Measurements from ENCODE around the gene PDZD2.
"Not testable (repeated sequence)": the region's sequence is repeated elsewhere in the genome, so short reads cannot be mapped to it uniquely, and the experiment has no call there.

Gene PDZD2

DNA sequence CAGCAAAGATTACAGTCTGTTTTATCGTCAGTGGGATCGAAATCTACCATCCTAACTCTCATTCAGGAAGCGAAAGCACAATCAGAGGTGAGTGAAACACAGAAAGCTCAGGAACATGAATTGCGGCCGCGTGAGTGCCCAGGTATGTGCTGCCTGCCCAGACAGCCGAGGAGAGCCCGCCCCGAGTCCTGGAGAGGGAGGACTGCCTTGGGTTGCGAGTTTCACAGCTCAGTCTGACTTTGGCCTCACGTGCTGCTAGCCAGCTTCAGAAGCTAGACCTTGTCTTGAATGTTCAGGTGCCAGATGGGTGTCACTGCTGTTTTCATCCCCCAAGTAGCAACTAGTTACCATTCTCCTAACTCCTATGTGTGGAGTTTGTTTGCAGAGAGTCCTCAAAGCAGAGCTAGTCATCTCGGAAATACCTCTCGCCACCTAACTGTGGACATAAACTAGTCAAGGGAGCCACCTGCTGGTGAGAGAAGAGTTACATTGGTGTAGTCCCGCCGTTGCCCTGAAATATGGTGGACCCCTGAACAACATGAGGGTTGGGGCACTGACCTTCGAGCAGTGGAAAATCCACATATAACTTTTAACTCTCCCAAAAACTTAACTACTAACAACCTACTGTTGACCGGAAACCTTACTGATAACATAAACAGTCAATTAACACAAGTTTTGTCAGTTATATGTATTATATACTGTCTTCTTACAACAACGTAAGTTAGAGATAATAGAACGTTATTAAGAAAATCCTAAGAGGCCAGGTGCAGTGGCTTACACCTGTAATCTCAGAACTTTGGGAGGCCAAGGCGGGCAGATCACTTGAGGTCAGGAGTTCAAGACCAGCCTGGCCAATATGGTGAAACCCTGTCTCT lies 454.2 kb downstream of the PDZD2 start:
- peak; percentile 65 for DNase-seq

DNA sequence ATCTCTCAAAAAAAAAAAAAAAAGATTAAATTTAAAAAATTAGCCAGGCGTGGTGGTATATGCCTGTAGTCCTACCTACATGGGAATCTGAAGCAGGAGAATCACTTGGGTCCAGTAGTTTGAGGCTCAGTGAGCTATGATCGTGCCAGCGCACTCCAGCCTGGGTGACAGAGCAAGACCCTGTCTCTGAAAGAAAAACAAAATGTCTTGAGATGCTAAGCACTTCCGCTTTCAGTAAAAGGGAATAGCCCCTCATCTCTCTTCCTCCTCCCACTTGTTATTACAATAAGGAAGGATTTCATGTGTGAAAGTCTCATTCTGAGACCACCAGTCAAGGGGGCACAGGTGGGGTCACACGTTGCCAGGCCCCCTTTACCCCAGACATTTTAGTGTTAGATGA lies 455.8 kb downstream of the PDZD2 start:
- no peak for DNase-seq

- no peak for DNase-seq
These were observed 456.3 kb downstream of the PDZD2 start for GRCh38 chr5:32095261-32095671.

DNA sequence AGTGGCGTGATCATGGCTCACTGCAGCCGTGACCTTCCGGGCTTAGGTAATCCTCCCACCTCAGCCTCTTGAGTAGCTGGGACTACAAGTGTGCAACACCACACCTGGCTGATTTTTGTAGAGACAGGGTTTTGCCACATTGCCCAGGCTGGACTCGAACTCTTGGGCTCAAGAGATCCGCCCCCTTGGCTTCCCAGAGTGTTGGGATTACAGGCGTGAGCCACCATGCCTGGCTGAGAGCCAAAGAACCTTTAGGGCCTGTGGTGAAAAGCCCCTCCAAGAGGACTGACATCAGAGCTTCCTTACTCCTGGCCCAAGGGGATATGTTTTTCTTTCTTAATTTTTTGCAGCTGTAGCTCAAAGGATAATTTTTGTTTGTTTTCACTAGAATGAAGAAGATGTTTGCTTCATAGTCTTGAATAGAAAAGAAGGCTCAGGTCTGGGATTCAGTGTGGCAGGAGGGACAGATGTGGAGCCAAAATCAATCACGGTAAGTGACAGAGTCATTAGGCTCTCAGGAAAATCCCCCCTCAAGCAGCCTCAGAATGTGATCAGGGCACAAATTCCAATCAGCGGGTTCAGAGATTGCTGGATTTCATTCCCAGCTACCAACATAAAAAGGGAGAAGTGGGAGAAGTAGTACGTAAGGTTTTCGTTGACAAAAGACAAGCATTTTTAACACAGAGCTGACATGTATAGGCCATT lies 458.1 kb downstream of the PDZD2 start:
- no peak for DNase-seq

DNA sequence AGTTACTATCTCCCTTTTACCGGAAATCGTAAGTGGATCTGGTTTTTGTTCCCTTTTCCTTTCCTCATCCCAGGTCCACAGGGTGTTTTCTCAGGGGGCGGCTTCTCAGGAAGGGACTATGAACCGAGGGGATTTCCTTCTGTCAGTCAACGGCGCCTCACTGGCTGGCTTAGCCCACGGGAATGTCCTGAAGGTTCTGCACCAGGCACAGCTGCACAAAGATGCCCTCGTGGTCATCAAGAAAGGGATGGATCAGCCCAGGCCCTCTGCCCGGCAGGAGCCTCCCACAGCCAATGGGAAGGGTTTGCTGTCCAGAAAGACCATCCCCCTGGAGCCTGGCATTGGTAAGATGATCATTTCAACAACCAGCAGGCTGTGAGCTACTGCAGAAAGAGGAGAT lies 459.4 kb downstream of the PDZD2 start:
- DNase-seq = no peak

DNA sequence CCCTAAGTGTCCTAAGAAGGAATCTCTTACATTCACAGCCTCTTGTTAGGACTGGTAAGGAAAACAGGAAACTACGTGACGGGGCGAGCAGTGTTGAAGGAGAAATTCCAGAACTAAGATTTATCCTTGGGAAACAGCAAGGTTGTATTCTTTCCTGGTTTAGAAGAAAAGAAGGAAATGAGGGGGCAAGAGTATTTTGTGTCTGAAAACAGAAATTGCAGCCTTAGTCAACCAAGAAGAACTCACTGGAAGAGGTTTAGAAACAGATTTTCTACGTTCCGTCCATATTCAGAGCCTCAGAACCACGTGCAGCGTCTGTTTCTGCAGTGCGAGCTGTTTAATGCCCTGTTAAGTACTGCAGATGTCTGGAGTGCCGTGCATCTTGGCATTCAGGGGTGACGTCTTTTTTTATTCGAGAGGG lies 460.0 kb downstream of the PDZD2 start:
- no peak for DNase-seq

DNA sequence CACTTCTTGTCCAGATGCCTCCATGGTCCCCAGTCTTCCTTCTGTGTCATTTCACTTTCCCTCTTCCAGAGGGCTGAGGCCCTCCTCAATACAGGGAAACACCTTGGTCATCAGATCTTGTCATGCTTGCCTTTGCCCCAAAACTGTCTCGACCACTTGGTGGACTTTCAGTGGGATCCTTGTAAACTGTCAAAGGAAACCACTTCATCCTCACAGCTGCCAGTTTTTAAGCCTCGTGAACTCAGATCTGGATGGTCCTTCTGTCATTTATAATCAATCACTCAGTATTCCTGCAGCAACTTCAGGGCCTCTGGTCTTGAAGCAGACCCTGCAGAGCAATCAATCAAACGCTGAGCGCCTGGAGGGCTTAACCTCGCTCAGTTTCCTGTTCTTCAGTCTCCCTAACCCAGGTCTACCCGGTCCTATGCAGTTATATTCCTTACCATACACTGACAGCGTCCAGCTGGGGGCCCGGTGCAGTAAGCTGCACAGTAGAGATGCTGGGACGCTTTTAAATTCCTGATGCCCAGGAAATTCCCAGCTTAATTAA lies 460.6 kb downstream of the PDZD2 start:
- DNase-seq = no peak

GRCh38 chr5:32100230-32100629 lies 461.3 kb downstream of the PDZD2 start:
- DNase-seq = no peak

DNA sequence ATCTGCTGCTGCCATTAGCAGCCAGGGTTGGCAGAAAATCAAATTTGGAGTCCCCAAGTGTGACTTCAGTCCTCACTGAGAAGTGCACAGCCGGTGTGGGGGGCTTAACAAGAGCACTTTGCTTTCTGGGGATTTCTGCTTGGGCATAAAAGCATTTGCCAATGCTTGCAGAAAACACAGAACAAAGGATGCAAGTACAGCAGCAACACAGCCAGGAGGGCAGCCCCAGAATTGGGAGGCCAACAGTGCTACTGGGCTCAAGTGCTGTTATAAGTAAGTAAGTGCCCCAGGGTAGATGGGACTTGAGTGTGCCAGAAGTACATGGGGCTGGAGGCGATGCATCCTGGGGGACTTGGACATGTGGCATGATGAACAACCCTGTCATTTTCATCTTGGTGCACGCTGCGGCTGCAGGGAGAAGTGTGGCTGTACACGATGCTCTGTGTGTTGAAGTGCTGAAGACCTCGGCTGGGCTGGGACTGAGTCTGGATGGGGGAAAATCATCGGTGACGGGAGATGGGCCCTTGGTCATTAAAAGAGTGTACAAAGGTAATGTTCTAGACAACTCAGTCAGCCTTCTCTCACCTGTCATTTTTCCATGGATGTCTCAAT lies 461.9 kb downstream of the PDZD2 start:
- no peak for DNase-seq

DNA sequence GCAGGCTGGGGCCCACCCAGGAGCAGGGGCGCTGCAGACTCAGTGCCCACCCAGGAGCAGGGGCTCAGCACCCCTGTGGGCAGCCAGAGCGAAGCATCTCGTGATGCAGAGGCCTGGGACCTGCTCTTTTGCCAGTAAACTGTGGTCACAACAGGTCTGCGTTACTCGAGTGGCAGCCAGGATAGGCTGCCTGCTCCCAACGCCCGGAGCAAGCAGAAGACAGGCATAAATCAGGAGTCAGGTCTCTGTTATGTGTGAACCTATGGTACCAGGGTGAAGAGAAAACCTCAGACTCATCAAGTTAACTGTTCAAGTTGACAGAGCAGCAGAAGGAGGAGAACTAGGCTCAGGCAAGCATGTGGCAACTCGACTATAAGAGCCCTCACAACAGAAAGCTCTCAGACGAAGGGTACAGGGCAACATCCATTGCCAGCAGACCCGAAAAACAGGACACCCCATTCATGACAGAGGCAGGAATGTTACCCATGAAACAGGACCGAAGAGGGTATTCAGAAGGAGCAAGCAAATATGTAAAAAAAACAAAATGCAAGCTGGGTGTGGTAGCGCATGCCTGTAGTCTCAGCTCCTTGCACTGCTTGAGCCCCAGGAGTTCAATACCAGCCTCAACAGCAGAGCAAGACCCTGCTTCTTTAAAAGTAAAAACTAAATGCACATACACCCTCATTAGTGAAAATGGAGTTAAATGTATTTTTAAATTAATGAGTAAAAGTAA lies 463.5 kb downstream of the PDZD2 start:
- DNase-seq = no peak

DNA sequence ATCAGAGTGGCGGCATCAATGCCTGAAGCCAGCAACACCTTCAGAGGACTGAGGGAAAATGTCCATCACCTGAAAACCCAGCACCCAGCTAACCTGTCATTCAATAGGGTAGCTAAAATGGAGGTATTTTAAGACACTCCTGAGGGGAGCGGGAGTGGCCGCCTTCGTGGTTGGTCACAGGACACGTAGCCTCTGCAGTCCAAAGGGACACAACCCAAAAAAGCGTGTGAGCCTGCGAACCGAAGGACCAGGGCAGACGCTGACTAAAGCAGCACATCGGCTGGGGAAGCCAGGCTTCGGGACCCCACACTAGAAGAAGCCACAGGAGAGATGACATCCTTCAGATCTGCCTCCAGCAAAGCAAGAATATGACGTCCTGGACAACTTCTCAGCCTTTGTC lies 464.6 kb downstream of the PDZD2 start:
- DNase-seq = no peak

- DNase-seq = no peak
These were observed 468.4 kb downstream of the PDZD2 start for GRCh38 chr5:32107291-32107690.

DNA sequence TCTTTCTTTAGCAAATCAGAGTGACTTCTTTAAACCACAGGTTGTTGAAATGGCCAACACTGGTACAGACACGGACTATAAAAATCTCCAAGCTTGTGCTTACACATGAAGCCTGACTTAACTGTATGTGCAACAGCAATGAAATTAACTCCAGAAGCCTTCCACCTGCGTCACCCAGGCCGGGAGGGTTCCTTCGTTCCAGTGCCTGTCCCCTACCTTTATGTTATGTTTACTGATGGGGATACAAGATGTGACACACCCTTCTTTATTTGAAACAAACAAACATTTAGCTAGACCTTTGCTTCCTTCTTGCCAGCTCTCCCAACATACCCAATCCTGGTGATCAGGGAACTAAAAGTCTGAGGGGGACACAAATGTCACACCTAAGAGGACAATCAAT lies 469.2 kb downstream of the PDZD2 start:
- DNase-seq = no peak

DNA sequence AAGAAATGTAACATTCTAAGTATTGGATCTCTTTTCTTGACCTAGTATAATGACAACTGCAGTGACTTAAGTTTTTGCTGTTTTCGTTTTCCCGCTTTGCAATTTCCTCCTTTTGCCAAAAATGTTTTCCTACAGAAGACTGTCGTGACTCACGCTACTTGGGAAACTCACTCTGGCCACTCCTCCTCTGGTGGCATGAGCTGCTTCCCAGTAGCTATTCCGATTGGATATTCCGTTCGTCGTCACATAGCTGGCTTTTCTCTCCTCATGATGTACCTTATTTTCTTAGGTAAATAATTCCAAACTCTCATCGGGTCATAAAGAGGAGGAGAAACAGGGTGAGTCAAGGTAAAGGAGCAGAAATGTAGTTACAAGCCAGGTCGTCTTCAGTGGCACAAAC lies 470.3 kb downstream of the PDZD2 start:
- no peak for DNase-seq

DNA sequence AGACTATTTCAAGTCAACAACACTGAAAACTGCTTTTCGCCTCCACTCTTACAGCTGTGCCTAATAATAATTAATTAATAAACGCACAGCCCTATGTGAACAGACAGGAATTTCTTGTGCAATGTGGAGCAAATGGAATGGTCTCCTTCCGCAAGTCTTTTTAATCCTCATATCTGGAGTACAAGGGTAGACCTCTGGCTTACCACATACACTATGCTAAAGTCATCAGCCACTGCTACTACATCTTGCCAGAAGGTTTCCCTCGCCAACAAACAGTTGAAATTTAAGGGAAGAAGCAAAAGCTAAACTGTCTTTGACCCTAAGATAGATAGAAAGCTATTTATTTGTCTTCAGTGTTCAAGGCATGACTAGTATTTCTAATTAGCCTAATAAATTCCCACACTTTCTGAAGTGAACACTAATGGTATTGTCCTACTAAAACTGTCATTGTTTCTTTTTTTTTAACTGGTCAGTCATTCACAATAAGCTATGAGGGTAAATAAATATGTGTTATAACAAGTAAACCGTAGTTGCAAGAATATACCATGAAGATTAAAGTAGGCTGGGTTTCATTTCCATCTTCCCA lies 471.3 kb downstream of the PDZD2 start:
- no peak for DNase-seq

DNA sequence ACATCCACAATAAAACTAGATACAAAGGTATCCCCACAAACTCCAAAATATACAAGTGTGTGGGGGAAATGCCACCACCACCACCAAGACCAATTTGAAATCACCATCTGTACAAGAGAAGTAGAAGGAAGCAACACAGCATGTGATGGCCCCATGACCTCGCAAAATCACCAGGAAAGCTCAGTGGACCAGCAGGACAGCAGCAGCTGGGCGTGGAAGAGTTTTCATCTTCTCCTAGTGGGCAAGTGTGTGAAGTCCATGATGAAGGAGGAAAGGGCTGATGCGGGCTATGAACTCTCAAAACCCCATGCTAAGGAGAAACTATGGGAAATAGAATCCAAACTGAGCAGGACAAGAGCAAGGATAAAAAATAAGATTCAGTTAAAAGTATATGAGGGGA lies 477.1 kb downstream of the PDZD2 start:
- no peak for DNase-seq

DNA sequence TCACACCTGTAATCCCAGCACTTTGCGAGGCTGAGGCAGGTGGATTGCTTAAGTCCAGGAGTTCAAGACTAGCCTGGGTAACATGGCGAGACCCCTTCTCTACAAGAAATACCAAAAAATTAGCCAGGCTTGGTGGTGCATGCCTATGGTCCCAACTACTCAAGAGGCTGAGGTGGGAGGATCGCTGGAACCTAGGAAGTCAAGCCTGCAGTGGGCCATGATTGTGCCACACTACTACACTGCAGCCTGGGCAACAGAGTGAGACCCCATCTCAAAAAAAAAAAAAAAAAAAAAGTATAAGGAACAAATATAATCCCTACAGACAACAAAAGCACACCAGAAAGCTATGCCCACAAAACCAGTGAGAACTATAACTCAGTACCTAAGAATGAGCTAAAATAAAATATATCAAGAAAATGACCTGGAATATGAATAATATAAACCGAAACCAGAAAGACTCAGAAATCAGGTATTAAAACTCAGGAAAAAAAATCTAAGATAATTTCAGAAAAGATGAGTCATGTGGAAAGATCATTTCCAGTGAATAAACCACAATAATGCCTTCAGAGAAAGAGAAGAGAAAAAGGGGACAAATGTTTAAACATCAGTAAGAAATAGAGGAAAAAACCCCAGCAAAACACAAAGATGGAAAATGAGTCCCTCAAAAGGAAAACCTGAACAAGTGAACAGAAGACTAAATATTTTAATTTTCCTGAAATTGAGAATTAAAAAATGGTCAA lies 477.8 kb downstream of the PDZD2 start:
- DNase-seq = no peak

GRCh38 chr5:32118922-32119321 lies 480.0 kb downstream of the PDZD2 start:
- not testable (repeated sequence) for DNase-seq

GRCh38 chr5:32123058-32123805 lies 484.3 kb downstream of the PDZD2 start:
- DNase-seq = no peak

DNA sequence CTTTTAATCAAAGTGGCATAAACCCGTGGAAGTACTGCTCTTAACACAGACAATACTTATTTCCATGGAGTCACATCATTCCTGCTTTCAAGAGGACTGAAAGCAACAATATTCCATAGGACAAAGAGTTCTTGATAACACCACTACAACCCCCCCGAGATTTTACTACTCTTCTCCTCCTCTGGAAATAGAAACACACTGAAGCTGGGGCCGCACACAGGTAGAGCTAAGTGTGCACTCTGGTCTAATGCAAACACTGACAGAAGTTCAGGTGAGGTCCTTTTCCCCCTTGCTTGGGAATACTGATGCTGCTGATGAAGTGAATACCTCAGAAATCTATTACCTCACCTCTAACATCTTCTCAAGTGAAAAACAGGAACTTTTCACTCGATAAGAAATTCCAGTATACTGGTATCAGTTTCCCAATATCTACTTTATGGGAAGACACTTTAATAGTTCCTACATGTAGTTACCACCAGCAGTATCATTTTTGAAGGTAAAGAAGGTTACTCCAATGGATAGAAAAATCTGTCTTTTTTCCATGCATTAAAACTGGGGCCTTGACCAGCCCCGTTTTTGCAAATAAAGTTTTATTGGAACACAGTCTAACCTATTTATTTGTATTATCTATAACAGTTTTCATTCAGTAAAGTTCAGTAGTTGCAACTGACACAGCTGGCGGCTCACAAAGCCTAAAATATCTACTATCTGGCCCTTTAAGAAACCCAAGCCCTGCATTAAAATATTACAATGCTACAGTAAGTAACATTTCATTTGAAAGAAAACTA lies 485.2 kb downstream of the PDZD2 start:
- DNase-seq = no peak

Measured in stimulated activated CD4-positive, alpha-beta T cell treated with anti-CD3 and anti-CD28 coated beads, Interleukin-1b, Interleukin-23, amount 100 ng/mL, for 48 hours (primary cell).